Activated T-cell treated with anti-CD3 and anti-CD28 coated beads for 1 hour (primary cell): ENCODE results near the gene DCD.
"Not testable (repeated sequence)": the region's sequence is repeated elsewhere in the genome, so short reads cannot be mapped to it uniquely, and the experiment has no call there.

ENCODE experiments used
- DNase-seq: peaks from one replicate; pipeline ENCODE4 v3.0.0-alpha.2; 2020; ENCODE audit warnings: low read depth

The DCD gene

GRCh38 chr12:54648265-54648664 is at the start of gene DCD:
Gene DCD, minus strand, starts transcription at chr12:54648365. Its CDS starts 62 bp downstream, at chr12:54648303.
- no peak for DNase-seq

DNA sequence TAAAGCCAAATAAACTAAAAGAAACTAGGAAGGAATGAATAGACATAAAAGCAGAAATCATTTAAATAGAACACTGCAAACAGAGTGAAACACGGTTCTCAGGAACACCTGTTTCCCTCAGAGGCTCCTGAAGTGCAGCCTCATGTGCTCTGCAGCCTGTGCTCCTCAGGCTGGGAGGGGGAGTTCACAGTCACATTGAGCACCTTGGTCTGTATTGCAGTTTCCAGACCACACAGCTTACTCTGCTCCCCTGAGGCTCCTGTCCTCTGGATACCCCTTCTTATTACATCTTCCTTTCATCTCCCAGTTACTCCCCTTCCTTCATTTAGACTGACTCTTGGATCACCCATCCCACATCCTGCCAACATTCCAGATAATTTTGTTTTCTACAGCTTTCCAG is 49.7 kb upstream of the DCD start:
- no peak for DNase-seq

GRCh38 chr12:54692353-54692752 is 44.2 kb upstream of the DCD start:
- DNase-seq, result no peak

- no peak for DNase-seq
Observed at GRCh38 chr12:54689984-54690383, 41.8 kb upstream of the DCD start.

GRCh38 chr12:54689034-54689372 is 40.8 kb upstream of the DCD start:
- no peak for DNase-seq

- DNase-seq, result no peak
Observed at GRCh38 chr12:54688309-54689033, 40.3 kb upstream of the DCD start.

- DNase-seq, result no peak
Observed at GRCh38 chr12:54684636-54685630, 36.8 kb upstream of the DCD start.

DNA sequence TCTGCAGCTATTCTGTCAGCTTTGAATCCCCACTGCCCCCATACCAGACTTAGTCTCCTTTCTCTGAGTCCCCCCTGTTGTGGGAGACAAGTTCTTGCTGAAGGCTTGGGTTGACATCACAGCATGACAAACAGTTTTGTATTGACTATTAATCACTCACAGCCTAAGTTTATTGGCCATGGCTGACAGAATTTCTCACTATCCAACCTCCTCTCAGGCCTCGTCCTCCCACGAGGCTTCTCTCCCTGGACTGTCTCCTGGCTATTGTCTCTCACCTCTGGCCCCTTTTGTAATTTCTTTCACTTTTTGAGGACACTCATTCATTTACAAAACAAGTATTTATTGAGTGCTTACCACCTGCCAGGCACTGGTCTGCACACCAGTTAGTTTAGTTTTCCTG is 35.2 kb upstream of the DCD start:
- DNase-seq, result no peak

DNA sequence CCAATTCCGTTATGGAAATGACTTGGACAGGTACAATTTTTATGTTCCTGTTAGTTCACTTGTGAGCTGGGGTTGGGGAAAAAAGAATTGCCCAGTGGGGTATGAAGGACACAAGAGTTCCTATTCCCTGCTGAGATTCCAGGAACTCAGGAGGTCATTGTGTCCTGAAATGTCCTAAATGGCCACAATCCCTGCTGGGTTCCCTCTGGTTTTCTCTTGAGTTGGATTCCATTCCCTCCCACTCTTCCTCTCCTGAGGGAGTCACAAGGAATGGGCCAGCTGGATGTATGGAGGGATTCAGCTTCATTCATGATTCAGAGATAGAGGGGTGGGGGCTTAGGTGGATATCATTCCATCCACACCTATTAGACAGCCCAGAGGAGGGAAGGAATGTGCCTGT is 34.5 kb upstream of the DCD start:
- no peak for DNase-seq

DNA sequence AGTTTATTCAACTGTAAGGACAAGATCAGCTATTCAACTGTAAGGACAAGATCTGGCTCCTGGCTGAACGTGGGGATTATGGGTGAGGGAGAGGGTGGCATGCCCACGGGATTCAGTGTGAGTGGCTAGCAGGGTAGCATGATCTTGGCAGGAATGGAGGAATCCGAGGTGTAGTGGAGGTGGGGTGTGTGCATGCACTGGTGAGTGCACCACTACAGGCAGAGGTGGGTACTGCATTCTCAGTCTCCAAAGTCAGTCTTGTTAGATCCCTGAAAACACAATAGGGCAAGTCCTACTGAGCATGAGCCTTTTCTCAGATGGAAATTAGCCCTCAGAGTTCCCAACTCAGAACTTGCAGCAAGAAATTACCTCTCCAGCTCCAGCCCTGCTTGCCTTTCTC is 32.2 kb upstream of the DCD start:
- DNase-seq, result no peak

DNA sequence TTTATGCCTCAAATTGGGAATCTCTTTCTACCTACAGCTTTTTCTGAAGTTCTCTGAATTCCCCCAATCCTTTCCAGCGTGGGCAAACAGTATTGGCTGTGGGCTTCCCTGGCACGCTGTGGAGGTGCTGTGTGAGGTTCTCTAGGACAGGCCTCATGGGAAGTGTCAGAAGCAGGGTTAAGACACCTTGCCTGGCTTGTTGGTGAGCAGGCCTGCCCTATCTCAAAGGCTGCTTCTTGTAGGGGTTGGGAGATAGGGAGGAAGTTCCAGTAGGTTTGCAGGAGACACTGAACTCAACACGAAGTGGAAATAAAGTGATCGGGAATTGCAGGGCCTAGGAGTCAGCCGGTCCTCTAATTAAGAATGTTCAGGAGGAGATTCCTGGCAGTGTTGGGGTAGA is 30.0 kb upstream of the DCD start:
- no peak for DNase-seq

GRCh38 chr12:54667945-54668344 is 19.8 kb upstream of the DCD start:
- DNase-seq, result no peak

DNA sequence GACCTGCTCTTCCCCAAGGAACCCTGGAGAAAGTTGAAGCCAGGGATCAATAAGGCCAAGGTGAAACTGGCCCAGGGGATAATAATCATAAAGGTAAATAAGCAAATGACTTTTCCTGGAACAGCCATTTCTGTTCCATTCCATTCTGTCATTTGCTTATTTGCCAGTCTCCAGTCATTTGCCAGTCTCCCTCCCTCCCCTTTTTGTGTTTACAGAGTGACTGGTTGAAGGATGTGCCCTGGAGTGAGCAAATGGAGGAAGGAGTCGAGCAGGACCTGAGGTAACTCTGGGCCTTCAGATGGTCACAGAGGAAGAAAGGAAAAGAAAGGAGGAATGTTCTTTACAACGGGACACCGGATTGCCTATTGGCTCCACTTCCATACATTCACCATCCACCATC is 17.8 kb upstream of the DCD start:
- no peak for DNase-seq

- DNase-seq, result not testable (repeated sequence)
Observed at GRCh38 chr12:54665022-54665635, 17.0 kb upstream of the DCD start.

DNA sequence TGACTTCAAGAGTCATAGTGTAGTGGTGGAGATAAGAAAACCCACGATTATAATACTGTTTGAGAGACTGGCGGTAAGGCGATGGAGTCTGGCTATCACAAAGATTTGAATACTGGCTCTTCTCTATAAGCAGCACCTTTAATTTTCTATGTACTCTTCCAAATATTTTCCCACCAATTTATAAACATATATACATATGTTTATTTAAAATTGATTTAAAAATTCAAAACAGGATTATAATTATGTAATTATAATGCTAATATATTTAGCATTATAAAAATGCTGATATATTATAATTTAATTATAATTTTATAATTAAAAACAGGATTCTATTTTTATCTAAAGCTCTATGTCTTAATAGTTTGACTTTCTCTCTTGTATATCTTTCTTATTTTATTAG is 15.4 kb upstream of the DCD start:
- DNase-seq, result no peak

GRCh38 chr12:54662026-54662425 is 13.9 kb upstream of the DCD start:
- DNase-seq, result no peak

DNA sequence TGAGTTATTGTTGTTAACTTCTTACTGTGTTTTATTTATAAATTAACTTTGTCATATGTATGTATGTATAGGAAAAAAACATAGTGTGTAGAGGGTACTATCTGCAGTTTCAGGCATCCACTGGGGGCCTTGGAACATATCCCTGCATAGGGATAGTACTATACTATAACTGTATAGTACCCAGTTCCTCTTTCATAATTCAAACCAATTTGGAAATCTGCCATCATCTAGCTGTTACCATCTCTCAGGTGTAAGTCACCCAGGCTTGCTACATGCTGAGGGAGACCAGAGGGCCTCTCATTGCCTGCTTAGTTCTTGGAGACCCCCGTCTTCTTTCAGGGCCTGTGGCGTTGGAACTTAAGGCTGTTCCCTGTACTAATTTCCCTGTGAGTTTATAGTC is 12.9 kb upstream of the DCD start:
- no peak for DNase-seq

GRCh38 chr12:54660320-54660962 is 12.3 kb upstream of the DCD start:
- no peak for DNase-seq

GRCh38 chr12:54658306-54659264 is 10.4 kb upstream of the DCD start:
- DNase-seq, result peak; percentile 29

DNA sequence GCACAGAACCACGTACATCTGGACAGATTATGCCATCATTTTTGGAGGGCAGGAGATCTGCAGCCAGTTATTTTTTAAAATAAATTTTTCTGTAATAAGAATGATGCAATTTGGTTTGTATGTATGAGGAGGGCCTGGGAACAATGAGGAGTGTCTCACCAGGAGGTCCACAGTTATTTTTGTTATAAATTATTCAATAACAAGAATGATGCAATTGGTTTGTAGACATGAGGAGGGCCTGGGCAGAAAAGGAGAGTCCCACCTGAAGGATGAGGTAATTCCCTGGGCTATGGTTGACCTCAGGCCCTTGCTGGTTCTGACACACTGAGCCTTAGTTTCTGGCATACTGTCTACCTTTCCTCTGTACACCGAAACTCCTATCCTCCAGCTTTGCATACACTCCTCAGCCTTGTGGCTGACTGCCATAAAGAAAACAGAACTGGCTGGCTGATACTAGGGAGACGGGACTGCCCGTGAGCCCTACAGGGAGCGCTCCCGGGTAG is 9.0 kb upstream of the DCD start:
- DNase-seq, result no peak

GRCh38 chr12:54654926-54655325 is 6.8 kb upstream of the DCD start:
- DNase-seq, result no peak
